ENCODE data around the gene COL4A1.

COL4A1 gene

DNA sequence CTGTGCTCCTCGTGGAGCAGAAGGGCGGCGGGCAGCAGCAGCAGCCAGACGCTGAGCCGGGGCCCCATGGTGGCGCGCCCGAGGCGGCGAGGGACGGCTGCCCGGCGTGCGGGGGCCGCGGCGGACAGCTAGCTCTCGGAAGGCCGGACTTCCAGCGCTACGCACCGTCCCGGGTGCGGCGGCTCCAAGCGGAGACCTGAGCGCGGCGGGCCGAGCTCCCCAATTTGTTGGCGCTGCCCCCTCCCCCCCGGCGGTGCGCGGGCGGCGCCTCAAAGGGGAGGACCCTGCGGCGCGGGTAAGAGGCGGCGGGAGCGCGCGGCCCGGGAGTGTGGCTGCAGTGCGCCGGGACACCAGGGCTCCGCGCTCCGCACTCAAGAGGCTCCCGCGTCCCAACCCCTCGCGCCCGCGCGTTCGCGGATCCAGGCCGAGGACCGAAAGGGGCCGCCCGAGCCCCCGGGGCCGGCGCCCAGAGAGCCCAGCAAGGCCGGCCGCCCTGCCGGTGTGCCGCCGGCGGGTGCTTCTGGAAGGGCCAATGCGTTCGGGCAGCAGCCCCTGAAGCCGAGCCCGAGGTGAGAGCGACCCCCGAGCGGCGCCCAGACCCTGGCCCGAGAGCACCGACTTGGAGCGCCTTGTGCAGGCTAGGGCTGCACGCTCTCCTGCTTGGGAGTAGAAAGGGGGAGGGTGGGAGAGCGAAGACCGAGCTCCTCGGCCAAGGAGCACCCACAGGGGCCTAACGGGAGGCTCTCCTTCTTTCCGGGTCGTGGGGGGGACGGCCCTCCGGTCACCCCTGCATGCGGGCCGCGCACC is at the start of gene COL4A1, which contains the start of gene COL4A2:
COL4A1 (minus strand) TSS at position 198 of the 807 bp plus-strand sequence; CDS start at position 68, 130 bp downstream.
COL4A2 (plus strand) TSS at position 325 of the 807 bp plus-strand sequence. CDS start 620 bp downstream, outside the sequence.
- intact Hi-C loops (cut with DNase I): loop anchor here (10.0 kb wide), 2 partner anchors 58 to 108 kb away; no protein-coding TSS in a partner anchor
- DNase-seq: peak in 6 of 10 donors; percentile 26 to 89 (median 70)

DNA sequence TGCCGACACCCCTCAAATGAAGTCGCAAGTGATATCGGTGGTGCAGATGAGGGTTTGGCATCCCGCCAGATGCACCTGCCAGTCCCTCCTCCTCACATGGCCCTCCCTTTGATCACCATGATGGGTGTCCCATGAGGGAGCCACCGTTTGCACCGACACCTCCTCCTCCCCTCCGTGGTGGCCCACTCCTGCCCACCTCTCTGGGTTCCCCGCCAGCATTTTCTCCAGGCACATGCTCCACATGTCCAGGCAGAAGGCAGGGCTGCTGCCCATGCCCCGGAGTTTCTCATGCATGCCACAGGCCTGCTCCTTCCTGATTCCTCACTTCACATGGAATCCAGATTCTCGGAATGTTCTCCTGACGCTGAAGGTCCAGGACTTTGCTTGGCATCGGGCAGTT is 49.4 kb upstream of the COL4A1 start:
- no peak for DNase-seq
- intact Hi-C loops (cut with DNase I): no loop called here

DNA sequence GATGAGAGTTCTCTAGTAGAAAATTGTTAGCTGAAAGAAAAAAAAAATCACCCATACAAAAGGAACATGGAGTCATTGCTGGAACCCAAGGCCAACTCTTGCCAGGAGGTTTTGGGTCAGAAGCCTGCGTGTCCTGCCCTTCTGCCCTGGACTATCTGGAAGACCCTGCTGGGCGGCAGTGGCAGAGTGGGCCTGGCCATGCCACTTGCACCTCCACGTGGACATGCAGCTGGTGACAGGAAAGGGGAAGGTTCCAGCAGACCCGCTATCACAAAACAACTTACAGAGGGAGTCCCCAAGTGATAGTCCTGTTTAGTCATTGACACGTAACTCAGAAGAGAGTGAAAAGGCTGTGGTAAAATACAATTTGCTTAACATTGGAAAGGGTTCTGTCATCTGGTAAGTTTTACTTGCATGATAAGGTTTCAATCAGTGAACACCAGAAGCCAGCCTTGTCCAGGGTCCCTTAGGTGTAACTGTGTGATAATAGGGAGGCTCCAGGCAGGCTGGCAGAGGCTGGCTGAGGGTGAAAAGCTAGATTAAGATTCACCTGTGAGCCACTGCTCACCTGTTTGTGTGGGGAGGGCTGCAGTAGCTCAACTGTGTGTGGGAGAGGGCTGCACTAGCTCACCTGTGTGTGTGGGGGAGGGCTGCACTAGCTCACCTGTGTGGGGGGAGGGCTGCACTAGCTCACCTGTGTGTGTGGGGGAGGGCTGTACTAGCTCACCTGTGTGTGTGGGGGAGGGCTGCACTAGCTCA is 47.9 kb upstream of the COL4A1 start:
- intact Hi-C loops (cut with DNase I): no loop called here
- no peak for DNase-seq

DNA sequence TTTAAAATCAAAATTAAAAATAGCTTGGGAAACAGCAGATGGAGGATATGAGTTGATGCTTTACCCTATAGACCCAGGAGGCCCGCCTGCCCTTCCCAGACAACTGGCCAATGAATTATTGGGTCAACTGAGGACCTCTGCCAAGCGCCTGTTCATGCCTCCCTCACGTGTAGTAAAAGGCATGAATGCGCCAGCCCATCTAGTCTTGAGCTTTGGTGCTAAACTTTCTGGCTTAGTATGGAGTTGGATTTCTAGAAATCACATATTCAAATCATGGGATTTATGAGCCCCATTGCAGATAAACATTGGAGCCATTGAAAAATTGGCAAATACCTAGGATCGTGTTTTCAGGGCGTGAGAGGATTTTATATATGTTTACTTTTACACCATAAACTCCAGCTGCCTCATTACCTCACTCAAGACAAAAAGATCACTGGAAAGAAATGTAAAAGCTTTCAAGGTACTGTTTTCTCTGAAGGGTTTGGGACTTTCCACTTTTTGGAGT is 47.2 kb upstream of the COL4A1 start:
- DNase-seq: no peak
- intact Hi-C loops (cut with DNase I): no loop called here

DNA sequence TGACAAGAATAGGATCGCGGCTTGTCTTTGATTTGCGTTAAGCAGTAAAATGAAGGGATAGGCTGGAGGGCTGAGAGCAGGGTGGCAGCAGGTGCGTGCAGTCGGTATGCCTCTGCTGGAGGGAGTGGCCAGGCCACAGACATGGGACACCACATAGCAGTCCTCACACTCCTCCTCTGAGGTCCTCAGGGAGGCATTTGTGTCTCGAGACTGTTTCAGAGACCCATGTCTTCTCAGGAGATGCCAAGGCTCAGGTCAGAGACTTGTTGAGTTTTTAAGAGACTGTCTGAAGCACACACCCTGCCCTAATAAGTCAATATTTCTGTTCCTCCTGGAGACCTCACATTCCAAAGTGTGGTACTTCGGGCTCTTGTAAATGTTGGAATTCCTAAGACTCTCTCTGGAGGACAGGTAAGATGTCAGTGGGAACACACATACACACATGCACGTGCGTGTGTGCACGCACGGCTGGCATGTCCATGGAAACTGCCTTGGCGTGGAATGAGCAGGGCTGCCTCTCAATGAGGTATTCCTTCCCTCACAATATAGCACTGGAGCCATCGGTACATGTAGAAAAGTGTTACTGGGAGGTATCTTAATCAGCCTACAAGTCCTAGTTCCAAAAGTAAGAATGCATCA is 46.5 kb upstream of the COL4A1 start:
- intact Hi-C loops (cut with DNase I): no loop called here
- DNase-seq: no peak

DNA sequence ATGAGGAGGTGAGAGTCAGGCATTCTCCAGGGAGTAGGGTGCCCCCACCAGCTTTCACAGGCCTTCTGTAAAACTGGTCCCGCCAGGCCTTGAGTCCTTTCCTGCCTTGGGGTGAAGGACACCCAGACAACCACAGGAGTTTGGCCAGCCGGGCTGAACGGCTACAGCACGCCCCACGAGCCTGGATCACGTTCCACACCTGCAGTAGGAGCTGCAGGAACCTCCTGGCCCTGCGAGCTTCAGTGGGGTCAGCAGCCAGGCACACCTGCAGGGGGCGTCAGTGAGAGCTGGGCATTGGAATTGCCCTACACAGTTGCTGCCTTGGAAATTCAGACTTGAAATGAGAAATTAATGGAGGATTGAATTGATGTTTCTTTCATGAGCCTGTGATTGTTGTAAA is 45.8 kb upstream of the COL4A1 start:
- no peak for DNase-seq
- intact Hi-C loops (cut with DNase I): no loop called here

DNA sequence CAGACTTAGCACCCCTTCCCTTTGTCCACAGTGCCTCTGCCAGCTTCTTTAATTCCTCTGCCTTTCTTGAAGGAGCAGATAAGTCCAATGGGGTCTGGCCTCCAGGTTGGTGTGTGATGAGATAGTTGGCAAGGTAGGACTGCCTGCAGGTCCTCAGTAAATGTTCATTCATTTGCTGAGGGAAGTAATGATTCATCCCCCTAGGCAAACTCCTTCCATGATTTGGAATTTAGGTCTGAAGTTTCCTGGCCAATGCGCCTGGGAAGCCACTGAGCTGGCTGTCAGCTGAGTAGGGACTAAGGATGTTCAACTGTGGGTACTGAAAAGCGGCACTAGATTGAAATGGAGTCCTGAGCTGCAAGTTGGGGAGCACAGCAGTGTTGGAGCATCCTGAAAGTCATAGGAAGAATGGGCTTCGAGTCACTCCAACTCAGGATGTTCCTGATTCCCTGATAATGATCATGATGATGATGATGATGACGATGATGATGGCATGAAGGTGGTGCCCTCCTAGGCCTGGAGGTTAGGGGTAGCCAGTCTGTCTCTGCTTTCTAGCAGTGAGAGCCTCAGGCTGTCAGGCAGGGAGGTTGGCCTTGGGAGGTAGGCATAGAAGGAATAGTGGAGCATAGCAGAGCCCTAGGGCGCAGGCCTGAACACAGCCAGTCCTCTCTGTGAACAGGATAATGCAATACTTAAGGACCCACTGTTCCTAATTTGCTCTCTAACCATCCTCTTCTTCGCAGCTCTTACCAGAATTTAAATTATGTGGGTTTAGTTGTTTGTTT is 44.9 kb upstream of the COL4A1 start:
- intact Hi-C loops (cut with DNase I): no loop called here
- DNase-seq: no peak

DNA sequence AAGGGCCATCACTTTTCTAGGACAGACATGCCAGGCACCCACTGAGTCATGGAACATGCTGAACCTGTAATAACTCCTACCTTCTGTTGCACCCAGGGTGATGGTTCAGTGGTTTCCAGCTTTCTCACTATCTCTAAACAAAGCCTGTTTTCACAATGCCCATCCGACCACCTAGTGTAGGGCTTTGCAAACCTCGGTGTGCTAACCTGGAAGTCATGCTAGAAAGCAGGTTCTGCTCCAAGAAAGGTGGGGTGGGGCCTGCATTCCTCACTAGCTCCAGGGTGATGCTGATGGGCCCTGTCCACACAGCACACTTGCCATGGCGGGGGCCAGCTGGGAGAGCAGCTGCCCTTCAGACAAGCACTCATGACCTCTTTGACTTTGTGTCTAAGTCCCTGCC is 43.6 kb upstream of the COL4A1 start:
- intact Hi-C loops (cut with DNase I): no loop called here
- no peak for DNase-seq

DNA sequence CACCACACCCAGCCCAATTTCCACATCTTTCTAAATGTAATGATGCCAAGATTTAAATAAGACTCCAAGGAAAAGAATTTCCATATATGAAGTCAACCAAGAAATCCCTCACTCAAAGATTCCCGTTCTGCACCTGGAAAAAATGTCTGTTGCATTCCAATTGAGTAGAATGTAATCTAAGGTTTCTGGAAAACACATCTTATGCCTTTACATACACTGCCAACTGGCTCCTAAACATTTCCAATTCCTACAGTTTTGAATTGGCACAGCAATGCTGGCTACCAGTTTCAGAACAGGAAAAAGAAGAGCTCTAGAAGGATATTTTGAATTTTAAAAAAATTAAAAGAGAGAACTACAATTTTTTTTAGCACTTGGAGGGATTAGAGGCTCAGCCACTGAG is 43.1 kb upstream of the COL4A1 start:
- intact Hi-C loops (cut with DNase I): no loop called here
- DNase-seq: no peak

DNA sequence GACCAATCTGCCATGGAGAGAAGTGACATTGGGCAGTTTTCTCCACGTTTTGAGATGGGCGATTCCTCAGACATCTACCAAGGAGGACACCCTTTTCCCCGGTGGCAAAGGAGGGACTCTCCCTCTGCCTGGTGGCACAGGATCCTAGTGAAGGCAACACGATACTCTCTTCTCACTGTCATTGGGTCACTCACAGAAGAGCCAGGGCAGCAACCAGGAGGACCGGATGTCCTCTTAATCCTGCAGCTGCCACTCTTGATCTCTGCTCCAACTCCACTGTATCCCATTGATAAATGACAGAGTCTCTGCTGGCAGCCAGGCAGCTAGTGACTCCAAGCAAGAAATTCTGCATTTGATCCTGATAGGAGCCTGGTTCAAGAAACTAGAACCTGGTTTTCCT is 42.3 kb upstream of the COL4A1 start:
- DNase-seq: no peak
- intact Hi-C loops (cut with DNase I): no loop called here

DNA sequence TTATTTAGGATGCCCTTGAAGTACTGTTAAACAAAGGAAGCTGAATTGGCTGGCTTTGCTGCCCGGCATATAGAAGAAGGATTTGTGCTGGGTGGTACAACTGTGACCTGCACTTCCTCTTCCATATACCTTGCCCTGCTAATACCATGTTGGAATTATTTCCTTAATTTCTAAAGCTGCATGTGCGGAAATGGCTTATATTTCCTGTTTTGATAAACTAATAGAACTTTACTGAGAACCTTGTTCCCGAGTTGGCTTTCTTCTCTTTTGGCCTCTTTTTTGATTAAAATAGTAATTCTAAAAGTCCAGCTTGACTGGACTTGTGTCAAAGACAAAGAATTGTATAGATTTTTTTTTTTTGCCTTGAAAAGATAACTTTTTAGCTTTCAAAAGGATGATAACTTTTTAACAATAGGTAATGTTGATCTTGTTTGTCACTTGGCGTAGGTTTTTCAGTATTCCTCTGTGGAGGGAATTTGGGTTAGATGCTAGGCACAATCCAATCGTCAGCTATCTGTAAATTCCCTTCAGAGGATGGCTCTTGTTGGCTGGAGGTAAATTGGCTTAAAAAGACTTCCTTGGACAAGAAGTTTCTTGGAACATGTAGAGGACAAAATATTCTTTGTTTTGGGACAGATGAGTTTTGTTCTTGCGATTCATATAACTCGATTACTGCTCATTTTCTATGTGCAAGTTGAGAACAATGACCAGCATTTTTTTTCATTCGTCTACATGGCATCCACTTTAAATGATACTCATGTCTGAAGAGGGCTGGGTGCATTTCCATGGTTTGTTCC is 41.5 kb upstream of the COL4A1 start:
- DNase-seq: no peak
- intact Hi-C loops (cut with DNase I): no loop called here

DNA sequence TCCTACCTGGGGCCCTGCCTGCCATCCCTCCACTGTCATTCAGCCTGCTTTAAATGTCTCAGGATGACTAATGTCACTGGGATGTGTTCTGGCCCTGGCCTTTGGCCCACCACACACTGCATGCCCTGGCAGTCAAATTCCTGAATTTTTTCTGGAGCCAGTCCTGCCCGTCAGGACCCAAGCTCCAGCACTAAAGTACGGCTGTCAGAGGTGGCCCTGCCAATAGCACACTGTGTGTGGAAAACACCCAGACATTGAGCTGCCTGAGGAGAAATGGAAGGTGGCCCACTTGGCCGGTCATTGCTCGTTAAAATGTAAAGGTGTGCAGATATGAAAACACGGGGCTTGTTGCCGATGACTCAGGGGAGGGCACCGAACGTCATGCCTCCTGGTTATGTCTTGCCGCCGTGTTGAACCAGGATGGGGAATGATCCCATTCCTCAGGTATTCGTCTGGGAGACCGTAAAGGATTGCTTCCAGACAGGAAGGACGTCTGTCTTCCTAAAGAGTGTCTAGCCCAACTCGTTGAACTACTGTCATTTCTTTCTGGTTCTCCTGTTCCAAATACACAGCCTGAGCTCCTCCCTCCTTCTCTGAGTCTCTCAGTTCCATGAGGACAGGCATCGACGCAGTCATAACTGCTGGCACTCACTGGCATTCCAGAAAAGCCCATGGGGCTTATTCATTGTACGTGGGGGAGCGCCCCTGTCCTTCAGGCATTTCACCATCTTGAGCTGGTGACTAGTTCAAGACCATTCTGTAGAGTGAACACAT is 40.8 kb upstream of the COL4A1 start:
- no peak for DNase-seq
- intact Hi-C loops (cut with DNase I): no loop called here

DNA sequence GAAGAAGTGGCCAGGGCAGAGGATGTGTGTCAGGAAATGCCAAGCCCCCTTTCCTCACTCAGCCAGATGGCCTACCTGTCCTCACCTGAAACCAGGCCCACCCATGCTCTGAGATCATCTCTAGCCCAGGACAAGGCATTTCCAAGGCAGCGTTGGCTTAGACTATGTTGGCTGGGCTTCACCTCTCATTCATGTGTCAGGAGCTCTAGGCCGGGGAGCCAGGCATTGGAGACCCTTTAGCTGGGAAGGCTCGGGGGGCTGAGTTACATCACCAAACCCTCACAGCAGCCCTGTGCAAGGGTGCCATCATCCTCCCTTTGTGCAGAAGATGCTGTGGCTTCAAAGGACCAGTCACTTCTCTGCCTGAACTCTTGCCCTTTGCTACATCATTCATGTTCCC is 40.1 kb upstream of the COL4A1 start:
- DNase-seq: no peak
- intact Hi-C loops (cut with DNase I): no loop called here

DNA sequence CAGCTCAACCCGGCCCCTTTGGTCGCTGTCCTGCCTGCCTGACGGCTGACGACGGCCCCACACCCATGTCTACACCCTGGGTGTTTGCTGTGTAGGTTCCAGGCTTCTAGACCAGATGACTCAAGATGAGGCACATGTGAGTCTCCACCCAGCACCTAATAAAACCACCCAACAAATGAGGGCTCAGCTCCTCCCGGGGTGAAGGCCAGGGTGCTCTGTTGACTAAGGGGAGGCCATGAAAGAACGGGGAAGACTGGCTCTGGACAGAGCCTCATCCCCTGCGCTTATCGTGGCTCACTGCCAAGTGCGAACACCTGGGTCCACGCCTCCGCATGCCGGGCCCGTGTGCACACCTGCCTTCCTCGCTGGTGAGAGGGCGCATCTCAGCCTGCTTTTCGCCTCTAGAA is 39.7 kb upstream of the COL4A1 start:
- DNase-seq: no peak
- intact Hi-C loops (cut with DNase I): no loop called here

DNA sequence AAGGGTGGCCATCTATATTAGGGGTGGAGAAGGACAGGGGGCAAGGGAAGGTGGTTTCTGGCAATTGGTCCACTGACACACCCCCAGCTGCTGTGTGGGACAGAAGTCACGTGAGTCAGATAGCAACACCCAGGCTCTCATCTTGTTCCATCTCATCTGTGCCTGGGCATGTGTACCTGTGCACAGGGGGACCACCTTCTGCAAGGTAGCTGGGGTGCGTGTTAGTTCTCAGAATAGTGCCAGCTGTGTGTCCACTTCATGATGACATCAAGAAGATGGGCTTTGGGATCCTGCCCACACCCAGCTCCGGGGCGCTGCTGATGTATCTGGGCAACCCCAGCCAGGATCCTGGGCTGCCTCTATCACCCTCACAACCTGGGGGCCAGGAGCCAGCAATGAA is 38.7 kb upstream of the COL4A1 start:
- intact Hi-C loops (cut with DNase I): no loop called here
- no peak for DNase-seq

DNA sequence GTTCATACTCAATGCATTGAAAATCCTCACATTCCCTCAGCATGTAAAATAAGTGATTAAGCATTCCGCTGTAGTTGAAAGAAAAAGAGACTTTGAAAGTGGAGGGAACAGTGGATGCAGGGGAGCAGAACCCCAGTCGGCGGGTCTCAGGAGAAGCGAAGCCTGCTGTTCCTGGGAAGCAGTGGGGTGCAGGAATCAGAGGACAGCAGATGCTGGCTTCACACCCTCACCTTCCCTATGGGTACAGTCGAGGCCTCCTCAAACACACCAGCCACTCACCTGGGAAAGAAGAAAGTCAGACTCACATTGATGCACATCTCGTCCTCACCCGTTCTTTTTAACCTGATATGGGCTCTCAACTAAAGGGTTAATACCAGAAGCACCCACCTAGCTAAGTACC is 38.3 kb upstream of the COL4A1 start:
- intact Hi-C loops (cut with DNase I): no loop called here
- DNase-seq: no peak

DNA sequence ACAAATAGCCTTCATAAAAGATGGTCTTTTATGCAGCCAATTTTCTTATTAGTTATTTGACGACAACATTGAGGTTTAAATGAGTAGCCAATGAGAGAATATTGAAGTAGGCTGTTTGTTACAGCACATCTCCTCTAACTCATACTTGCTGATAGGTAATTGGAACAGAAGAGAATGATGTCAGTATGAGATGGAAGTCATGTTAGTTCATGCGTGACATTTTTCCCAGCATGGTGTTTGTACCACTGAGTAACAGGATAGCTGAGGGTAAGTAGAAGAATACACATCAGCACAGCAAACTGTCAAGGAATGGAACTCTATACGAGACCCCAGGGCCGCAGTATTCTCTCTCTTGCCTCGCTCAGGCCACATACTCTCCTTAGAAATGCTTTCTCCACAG is 37.4 kb upstream of the COL4A1 start:
- no peak for DNase-seq
- intact Hi-C loops (cut with DNase I): no loop called here

DNA sequence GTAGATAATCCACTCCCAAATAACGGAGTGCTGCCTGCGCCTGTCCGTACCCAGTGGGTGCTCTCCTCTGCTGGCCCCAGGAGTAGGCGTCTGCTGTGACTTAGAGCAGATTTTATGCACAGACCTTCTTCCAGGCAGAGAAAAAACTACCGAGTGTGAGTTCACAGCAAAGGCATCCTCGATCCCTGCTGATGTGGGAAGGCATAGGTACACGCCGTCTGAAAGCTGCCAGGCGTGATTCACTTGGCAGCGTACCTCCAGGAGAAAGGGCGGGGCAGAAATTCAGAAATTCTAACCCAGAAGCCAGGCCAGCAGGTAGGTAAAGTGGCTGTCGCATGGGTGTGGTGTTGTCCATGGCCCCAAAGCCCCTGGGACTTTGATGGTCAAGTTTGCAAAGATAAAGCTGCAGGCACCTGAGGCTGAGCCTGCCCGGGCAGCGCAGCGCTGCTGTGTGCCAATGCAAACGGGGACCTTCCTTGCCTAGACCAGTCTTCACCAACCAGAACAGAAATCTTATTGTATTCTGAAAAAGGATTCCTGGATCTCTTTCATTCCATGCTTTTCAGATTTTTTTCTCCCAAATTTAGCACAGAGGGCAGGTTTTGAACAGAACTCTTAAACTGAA is 36.4 kb upstream of the COL4A1 start:
- intact Hi-C loops (cut with DNase I): no loop called here
- no peak for DNase-seq
